SK-N-SH (cell line): ENCODE measurements around the gene DCHS1. TPM values are rescaled to one million over a fixed set of nuclear protein-coding genes. Genes with fewer than 3 reads are reported as not detected.

Experiments used
- CTCF ChIA-PET: fragments of 300-600, 350-600 bp; formaldehyde crosslinking; extraction: SDS; loops from one replicate; lab custom pipeline; 2021; lab: Yijun Ruan, JAX
- POLR2A ChIA-PET: fragments of 350-600 bp; sonication (Branson Sonifier 250); formaldehyde crosslinking; extraction: SDS; loops from one replicate; lab custom pipeline; 2020; ENCODE audit warnings: antibody characterized with exemption, inconsistent platforms; lab: Yijun Ruan, JAX
- DNase-seq: peaks from one replicate; pipeline ENCODE4 v3.0.0; 2012
- H2AFZ ChIP-seq: fragments of 200-600 bp; sonication (generic); 2 replicates; pipeline ENCODE4 v1.8.1; 2016; ENCODE audit warnings: antibody characterized with exemption, mild to moderate bottlenecking, low read depth
- H3F3A ChIP-seq: fragments of 200-600 bp; sonication (generic); replicated peaks from 2 replicates; pipeline ENCODE3; 2016; ENCODE audit warnings: antibody characterized with exemption, mild to moderate bottlenecking; ENCODE audit not compliant: insufficient read depth
- H3K27ac ChIP-seq, 2 experiments: fragments of 200-500 bp in 1 of 2; fragments of 200-600 bp in 1 of 2; sonication (Bioruptor generic) in 1 of 2; sonication (generic), shearing (Covaris generic) in 1 of 2; 2 replicates each; pipeline versions ENCODE4 v1.5.1 to v1.6.1; 2014 to 2016; ENCODE audit warnings: low read depth in 2 of 2, inconsistent platforms in 1 of 2, low read length in 1 of 2, mild to moderate bottlenecking in 1 of 2, mixed read lengths in 1 of 2
- H3K27me3 ChIP-seq: fragments of 200-600 bp; sonication (generic), shearing (Covaris generic); 2 replicates; pipeline ENCODE4 v1.6.1; 2016; ENCODE audit warnings: mixed run types; ENCODE audit not compliant: insufficient read depth
- H3K36me3 ChIP-seq, 2 experiments: fragments of 200-500 bp in 1 of 2; fragments of 200-600 bp in 1 of 2; sonication (Bioruptor generic) in 1 of 2; sonication (generic) in 1 of 2; replicated peaks in 1 of 2; 2 replicates each; pipeline versions ENCODE3 to v1.5.1; 2014 to 2016; ENCODE audit warnings: low read length in 1 of 2, mild to moderate bottlenecking in 1 of 2; ENCODE audit not compliant: insufficient read depth in 2 of 2, control insufficient read depth in 1 of 2
- H3K4me1 ChIP-seq, 2 experiments: fragments of 200-500 bp in 1 of 2; fragments of 200-600 bp in 1 of 2; sonication (Bioruptor generic) in 1 of 2; sonication (generic), shearing (Covaris generic) in 1 of 2; 2 replicates each; pipeline versions ENCODE4 v1.5.1 to v1.6.1; 2014 to 2016; ENCODE audit warnings: low read depth in 1 of 2, low read length in 1 of 2, mixed run types in 1 of 2; ENCODE audit not compliant: insufficient read depth in 2 of 2, control insufficient read depth in 1 of 2
- H3K4me2 ChIP-seq: fragments of 200-600 bp; sonication (generic), shearing (Covaris generic); 2 replicates; pipeline ENCODE4 v1.6.1; 2017; ENCODE audit warnings: mixed run types
- H3K4me3 ChIP-seq, 2 experiments: fragments of 200-500 bp in 1 of 2; fragments of 200-600 bp in 1 of 2; sonication (Bioruptor generic) in 1 of 2; sonication (generic), shearing (Covaris generic) in 1 of 2; 2 replicates each; pipeline versions ENCODE4 v1.5.1 to v1.8.1; 2014 to 2016; ENCODE audit warnings: low read depth in 2 of 2, inconsistent platforms in 1 of 2, low read length in 1 of 2, mild to moderate bottlenecking in 1 of 2, mixed read lengths in 1 of 2, moderate library complexity in 1 of 2
- H3K79me2 ChIP-seq: fragments of 200-600 bp; sonication (generic); 2 replicates; pipeline ENCODE4 v1.8.1; 2017; ENCODE audit warnings: mild to moderate bottlenecking; ENCODE audit not compliant: insufficient read depth
- H3K9ac ChIP-seq: fragments of 200-600 bp; sonication (generic); 2 replicates; pipeline ENCODE4 v1.6.1; 2017; ENCODE audit warnings: mixed run types
- H3K9me2 ChIP-seq: fragments of 200-600 bp; sonication (generic); 2 replicates; pipeline ENCODE4 v1.6.1; 2017; ENCODE audit warnings: mixed run types
- H3K9me3 ChIP-seq: fragments of 200-600 bp; sonication (generic); 2 replicates; pipeline ENCODE4 v1.6.1; 2017; ENCODE audit warnings: mixed run types, mild to moderate bottlenecking, moderate library complexity
- H4K20me1 ChIP-seq: fragments of 200-600 bp; sonication (generic); 2 replicates; pipeline ENCODE4 v1.6.1; 2017; ENCODE audit warnings: mild to moderate bottlenecking, mixed run types; ENCODE audit not compliant: insufficient read depth
- EZH2phosphoT487 ChIP-seq: fragments of 200-600 bp; sonication (generic); IDR thresholded peaks from 2 replicates; pipeline ENCODE4 v1.6.1; 2017; ENCODE audit warnings: low read depth, mixed run types, mild to moderate bottlenecking, antibody characterized with exemption, moderate library complexity, borderline replicate concordance
- FOXM1 ChIP-seq: IDR thresholded peaks from 2 replicates; pipeline ENCODE4 v1.4.0; 2012; ENCODE audit warnings: low read depth, mild to moderate bottlenecking
- GABPA ChIP-seq: IDR thresholded peaks from 2 replicates; pipeline ENCODE4 v1.4.0; 2012; ENCODE audit warnings: low read depth, mild to moderate bottlenecking
- JUND ChIP-seq: IDR thresholded peaks from 2 replicates; pipeline ENCODE4 v1.4.0; 2012
- POLR2AphosphoS5 ChIP-seq: IDR thresholded peaks from 2 replicates; pipeline ENCODE4 v1.6.1; 2012; ENCODE audit warnings: low read depth, low read length
- SIN3A ChIP-seq: IDR thresholded peaks from 2 replicates; pipeline ENCODE4 v1.6.1; 2012; ENCODE audit warnings: low read depth, mild to moderate bottlenecking, low read length, moderate library complexity, borderline replicate concordance
- WGBS: methylation state at CpG from one replicate; pipeline ENCODE4 v1.1.6; 2017; ENCODE audit warnings: low lambda C conversion rate; 5-methylcytosine and 5-hydroxymethylcytosine counted together
- polyA plus RNA-seq, 3 experiments: library from polyadenylated mRNA; depleted of rRNA; stranded (reverse); fragments of >200 nt; gene quantifications; 2 replicates each; pipeline ENCODE4 v1.2.3, GENCODE V29; 2012

The DCHS1 gene
- polyA plus RNA-seq, 1 of the 3 experiments (the other 2 are of a cell fraction): 5.7 TPM

- Histone ChIP-seq H3K27me3 (no peaks in the 10 kb centered on the region), H3K36me3 (peaks cover 30 to 54% of the 10 kb centered on the region in 2 experiments), H3K4me1 (peaks cover 25 to 44% of the 10 kb centered on the region in 2 experiments), H4K20me1 (no peaks in the 10 kb centered on the region; the same call in 1 of the 2 replicates), H2AFZ (no peak overlapping the region), H3K9ac (no peak overlapping the region; the same call in 1 of the 2 replicates), H3K4me3 (peak overlapping the region; percentile 65 to 93; a peak in 3 of 4 replicates), H3K4me2 (peak overlapping the region; percentile 83), H3K27ac (peak overlapping the region in 1 of 2 experiments; percentile 94; a peak in 2 of 4 replicates), H3K9me3 (no peaks in the 10 kb centered on the region), H3K79me2 (peaks cover 60% of the 10 kb centered on the region), H3K9me2 (no peaks in the 10 kb centered on the region), H3F3A (peaks cover 57% of the 10 kb centered on the region)
- ChIA-PET CTCF (interaction anchor here (2.0 to 2.5 kb wide), 2 partner anchors 73 to 78 kb away, joined by 4 to 18 read pairs; partner anchors contain the start of gene MRPL17), POLR2A (no interaction called here)
- WGBS: 93% methylated on average over 5 of the region's 6 CpGs
- no peak for DNase-seq
- no peak for TF ChIP-seq FOXM1
- no peak for TF ChIP-seq GABPA
- no peak for TF ChIP-seq EZH2phosphoT487
Measured at GRCh38 chr11:6610591-6610990, 45.0 kb downstream of the DCHS1 start.

GRCh38 chr11:6609502-6610015 lies 46.0 kb downstream of the DCHS1 start:
- Histone ChIP-seq H3F3A (peaks cover 60% of the 10 kb centered on the region), H4K20me1 (no peaks in the 10 kb centered on the region; the same call in 1 of the 2 replicates), H3K79me2 (peaks cover 70% of the 10 kb centered on the region), H3K4me1 (peaks cover 26 to 52% of the 10 kb centered on the region in 2 experiments), H3K4me3 (no peak overlapping the region), H3K27ac (peak overlapping the region in 1 of 2 experiments; percentile 91; a peak in 1 of 4 replicates), H3K27me3 (no peaks in the 10 kb centered on the region)
- DNase-seq: no peak
- POLR2A ChIA-PET: interaction anchor here (0.8 kb wide), 1 partner anchor 37 kb away, joined by 3 read pairs; no protein-coding TSS in a partner anchor
- TF ChIP-seq EZH2phosphoT487 (no peak), JUND (no peak), SIN3A (no peak)
- TF ChIP-seq, all 33 proteins: peak for 0
- Histone ChIP-seq H3K36me3 (peaks cover 34 to 44% of the 10 kb centered on the region in 2 experiments), H3K9me2 (no peaks in the 10 kb centered on the region), H2AFZ (no peak overlapping the region), H3K4me2 (no peak overlapping the region), H3K9me3 (no peaks in the 10 kb centered on the region), H3K9ac (no peak overlapping the region)
- 97% methylated on average over 8 of the region's 8 CpGs for WGBS
- CTCF ChIA-PET: interaction anchor here (1.0 to 1.2 kb wide), 3 partner anchors 13 to 231 kb away, joined by 3 read pairs; no protein-coding TSS in a partner anchor

GRCh38 chr11:6608726-6609501 lies 46.7 kb downstream of the DCHS1 start:
- no peak overlapping the region for H3K9ac ChIP-seq
- TF ChIP-seq SIN3A (no peak), POLR2AphosphoS5 (peak; percentile 31; the same call in 1 of the 2 replicates)
- peak overlapping the region; percentile 3 to 91; a peak in 3 of 4 replicates for H3K27ac ChIP-seq
- peak overlapping the region; percentile 86; the same call in 1 of the 2 replicates for H3K4me2 ChIP-seq
- 99% methylated on average over 14 of the region's 14 CpGs for WGBS
- POLR2A ChIA-PET: interaction anchor here (0.6 to 1.1 kb wide), 3 partner anchors 10 to 43 kb away, joined by 3 to 4 read pairs (median 3); no protein-coding TSS in a partner anchor
- peaks cover 34 to 40% of the 10 kb centered on the region in 2 experiments for H3K36me3 ChIP-seq
- CTCF ChIA-PET: interaction anchor here (0.6 to 2.4 kb wide), 7 partner anchors 10 to 230 kb away, joined by 3 to 9 read pairs (median 3); partner anchors contain the start of genes MRPL17 and TPP1
- no peaks in the 10 kb centered on the region for H3K27me3 ChIP-seq
- H2AFZ ChIP-seq: no peak overlapping the region
- DNase-seq: no peak
- H4K20me1 ChIP-seq: no peaks in the 10 kb centered on the region; the same call in 1 of the 2 replicates
- peaks cover 26 to 52% of the 10 kb centered on the region in 2 experiments for H3K4me1 ChIP-seq
- no peaks in the 10 kb centered on the region for H3K9me3 ChIP-seq
- H3K9me2 ChIP-seq: no peaks in the 10 kb centered on the region
- H3F3A ChIP-seq: peaks cover 60% of the 10 kb centered on the region
- H3K79me2 ChIP-seq: peaks cover 77% of the 10 kb centered on the region
- no peak overlapping the region for H3K4me3 ChIP-seq
